Common myeloid progenitor, CD34-positive (primary cell): ENCODE data around the gene POU2F2.

ENCODE experiments used
- CTCF ChIA-PET: fragments of 350-600 bp; sonication (Branson Sonifier 250); formaldehyde crosslinking; loops from one replicate; lab custom pipeline; 2021; ENCODE audit warnings: antibody characterized with exemption; lab: Charles Lee
- POLR2A ChIA-PET: fragments of 350-600 bp; sonication (Branson Sonifier 250); formaldehyde crosslinking; loops from one replicate; lab custom pipeline; 2021; ENCODE audit warnings: antibody characterized with exemption; lab: Charles Lee
- DNase-seq, 3 donors: peaks; one replicate each; pipeline versions ENCODE4 v3.0.0 to v3.0.0-alpha.2; 2013
- H3K27ac ChIP-seq, 2 experiments: 1 replicate in 1 of 2; 2 replicates in 1 of 2; pipeline ENCODE4 v1.7.0; 2013; ENCODE audit warnings: inconsistent platforms in 2 of 2, low read length in 2 of 2, mild to moderate bottlenecking in 2 of 2, low read depth in 1 of 2, moderate library complexity in 1 of 2; ENCODE audit not compliant: severe bottlenecking in 2 of 2, insufficient read depth in 1 of 2, poor library complexity in 1 of 2
- H3K27me3 ChIP-seq, 5 experiments: replicated peaks in 2 of 5; 1 replicate in 3 of 5; 2 replicates in 2 of 5; pipeline versions ENCODE4 v1.6.1 to v1.7.0; 2013; ENCODE audit warnings: low read length in 4 of 5, mild to moderate bottlenecking in 2 of 5, moderate library complexity in 2 of 5, inconsistent platforms in 1 of 5; ENCODE audit not compliant: insufficient read depth in 5 of 5, control insufficient read depth in 4 of 5
- H3K36me3 ChIP-seq, 4 experiments: 1 replicate in 2 of 4; 2 replicates in 2 of 4; pipeline versions ENCODE4 v1.6.1 to v1.7.0; 2013; ENCODE audit warnings: low read length in 3 of 4, control low read depth in 1 of 4, mild to moderate bottlenecking in 1 of 4; ENCODE audit not compliant: control insufficient read depth in 4 of 4, insufficient read depth in 4 of 4
- H3K4me1 ChIP-seq, 4 experiments: 1 replicate in 3 of 4; 2 replicates in 1 of 4; pipeline versions ENCODE4 v1.6.1 to v1.7.1; 2013; ENCODE audit warnings: low read length in 3 of 4, mild to moderate bottlenecking in 3 of 4, control low read depth in 1 of 4, inconsistent platforms in 1 of 4, moderate library complexity in 1 of 4; ENCODE audit not compliant: control insufficient read depth in 4 of 4, insufficient read depth in 4 of 4; ENCODE audit errors: control extremely low read depth in 1 of 4
- H3K4me3 ChIP-seq, 7 experiments: 1 replicate in 4 of 7; 2 replicates in 3 of 7; pipeline versions ENCODE4 v1.5.1 to v1.7.0; 2013; ENCODE audit warnings: mild to moderate bottlenecking in 7 of 7, low read length in 6 of 7, moderate library complexity in 6 of 7, inconsistent platforms in 2 of 7, low read depth in 2 of 7, control low read depth in 1 of 7; ENCODE audit not compliant: insufficient read depth in 4 of 7, control insufficient read depth in 1 of 7; ENCODE audit errors: extremely low read depth in 1 of 7
- H3K9me3 ChIP-seq, 5 experiments: 1 replicate in 4 of 5; 2 replicates in 1 of 5; pipeline versions ENCODE4 v1.6.1 to v1.7.1; 2013; ENCODE audit warnings: low read length in 4 of 5, mild to moderate bottlenecking in 2 of 5, inconsistent platforms in 1 of 5, low read depth in 1 of 5, moderate library complexity in 1 of 5; ENCODE audit not compliant: control insufficient read depth in 4 of 5, insufficient read depth in 2 of 5; ENCODE audit errors: control extremely low read depth in 1 of 5
- WGBS: methylation state at CpG from one replicate; pipeline ENCODE4 v1.1.5; 2013; ENCODE audit not compliant: insufficient coverage; 5-methylcytosine and 5-hydroxymethylcytosine counted together

POU2F2 gene

GRCh38 chr19:42111811-42112210 lies 20.4 kb downstream of the POU2F2 start:
- H3K36me3 ChIP-seq, result peaks cover 2 to 17% (median 7%) of the 10 kb centered on the region in 4 experiments
- 100% methylated on average over 1 of the region's 3 CpGs for WGBS

GRCh38 chr19:42111384-42111783 lies 20.9 kb downstream of the POU2F2 start:
- Histone ChIP-seq H3K4me3 (no peak overlapping the region), H3K36me3 (peaks cover 2 to 13% (median 6%) of the 10 kb centered on the region in 4 experiments), H3K9me3 (no peaks in the 10 kb centered on the region), H3K27ac (no peak overlapping the region), H3K27me3 (no peaks in the 10 kb centered on the region), H3K4me1 (peaks cover 0 to 12% (median 4%) of the 10 kb centered on the region in 4 experiments)
- no peak for DNase-seq
- 91% methylated on average over 1 of the region's 1 CpG for WGBS
- ChIA-PET CTCF (interaction anchor here (0.7 to 6.9 kb wide), 8 partner anchors 9 to 167 kb away, joined by 3 to 69 read pairs (median 12); no protein-coding TSS in a partner anchor), POLR2A (no interaction called here)

More at GRCh38 chr19:42111811-42112210, 20.4 kb downstream of the POU2F2 start:
- ChIA-PET CTCF (interaction anchor here (0.7 to 6.9 kb wide), 7 partner anchors 9 to 138 kb away, joined by 3 to 69 read pairs (median 4); partner anchors contain the start of gene POU2F2), POLR2A (no interaction called here)
- Histone ChIP-seq H3K4me3 (no peak overlapping the region), H3K9me3 (no peaks in the 10 kb centered on the region), H3K4me1 (peaks cover 0 to 12% (median 4%) of the 10 kb centered on the region in 4 experiments), H3K27ac (no peak overlapping the region), H3K27me3 (no peaks in the 10 kb centered on the region)
- DNase-seq, result no peak

- no CpG with 5 or more reads among the region's 1 CpG for WGBS
- DNase-seq, result no peak
- H3K36me3 ChIP-seq, result peaks cover 0 to 6% (median 3%) of the 10 kb centered on the region in 4 experiments
- H3K27me3 ChIP-seq, result no peaks in the 10 kb centered on the region
- H3K4me3 ChIP-seq, result no peak overlapping the region
- H3K27ac ChIP-seq, result no peak overlapping the region
- H3K4me1 ChIP-seq, result peaks cover 0 to 12% (median 4%) of the 10 kb centered on the region in 4 experiments
- ChIA-PET CTCF (interaction anchor here (0.8 to 6.9 kb wide), 10 partner anchors 12 to 168 kb away, joined by 4 to 69 read pairs (median 18); partner anchors contain the start of gene POU2F2), POLR2A (no interaction called here)
- no peaks in the 10 kb centered on the region for H3K9me3 ChIP-seq
These were observed 21.6 kb downstream of the POU2F2 start for GRCh38 chr19:42110658-42111057.

- no peaks in the 10 kb centered on the region for H3K27me3 ChIP-seq
- no peak overlapping the region for H3K4me3 ChIP-seq
- peaks cover 0 to 6% (median under 1%) of the 10 kb centered on the region in 4 experiments for H3K36me3 ChIP-seq
- H3K27ac ChIP-seq, result no peak overlapping the region
- DNase-seq, result no peak
- ChIA-PET CTCF (interaction anchor here (0.6 to 6.9 kb wide), 14 partner anchors 8 to 212 kb away, joined by 3 to 69 read pairs (median 18); partner anchors contain the start of gene POU2F2), POLR2A (no interaction called here)
- H3K9me3 ChIP-seq, result no peaks in the 10 kb centered on the region
- no CpG with 5 or more reads among the region's 3 CpGs for WGBS
- H3K4me1 ChIP-seq, result peaks cover 0 to 12% (median 4%) of the 10 kb centered on the region in 4 experiments
These were observed 22.4 kb downstream of the POU2F2 start for GRCh38 chr19:42109896-42110295.

GRCh38 chr19:42108527-42109389 lies 23.5 kb downstream of the POU2F2 start:
- Histone ChIP-seq H3K4me3 (no peak overlapping the region), H3K4me1 (peaks cover 0 to 9% (median 4%) of the 10 kb centered on the region in 4 experiments), H3K27ac (no peak overlapping the region), H3K9me3 (no peaks in the 10 kb centered on the region), H3K36me3 (peaks cover 0 to 5% (median under 1%) of the 10 kb centered on the region in 4 experiments), H3K27me3 (no peaks in the 10 kb centered on the region)
- DNase-seq, result peak; percentile 89 to 96 (median 93)
- WGBS, result 44% methylated on average over 16 of the region's 16 CpGs
- ChIA-PET CTCF (interaction anchor here (0.6 to 6.9 kb wide), 32 partner anchors 9 to 330 kb away, joined by 3 to 69 read pairs (median 6); partner anchors contain the start of gene POU2F2), POLR2A (no interaction called here)

- Histone ChIP-seq H3K9me3 (no peaks in the 10 kb centered on the region), H3K4me1 (peaks cover 0 to 6% (median 2%) of the 10 kb centered on the region in 4 experiments), H3K36me3 (peaks cover 0 to 2% (median 0%) of the 10 kb centered on the region in 4 experiments), H3K4me3 (no peak overlapping the region), H3K27ac (no peak overlapping the region), H3K27me3 (no peaks in the 10 kb centered on the region)
- POLR2A ChIA-PET, result no interaction called here
- CTCF ChIA-PET, result interaction anchor here (1.0 kb wide), 3 partner anchors 13 to 335 kb away, joined by 3 read pairs; no protein-coding TSS in a partner anchor
- DNase-seq, result no peak
- 100% methylated on average over 2 of the region's 2 CpGs for WGBS
These were observed 26.9 kb downstream of the POU2F2 start for GRCh38 chr19:42105368-42105767.
